ENCODE measurements around the gene LLPH. TPM values are rescaled to one million over a fixed set of nuclear protein-coding genes. Genes with fewer than 3 reads are reported as not detected.

The LLPH gene
- total RNA-seq, 1 experiment from 2014 or later, result 31.5 TPM

DNA sequence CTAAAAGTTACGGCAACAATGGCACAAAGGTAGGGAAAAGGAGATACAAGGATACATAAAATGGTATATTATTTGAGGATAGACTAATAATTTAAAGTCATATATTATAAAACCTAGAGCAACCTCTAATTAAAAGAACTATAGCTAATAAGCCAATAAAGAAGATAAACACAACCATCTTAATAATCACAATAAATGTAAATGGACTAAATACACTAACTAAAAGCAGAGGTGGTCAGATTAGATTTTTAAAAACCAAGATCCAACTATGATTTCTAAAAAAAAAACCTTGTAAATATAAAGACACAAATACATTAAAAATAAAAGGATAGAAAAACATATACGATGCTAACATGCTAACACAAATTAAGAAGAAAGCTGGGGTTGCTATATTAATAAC lies 10.7 kb upstream of the LLPH start (continued):
- TF ChIP-seq, protein P1, sequence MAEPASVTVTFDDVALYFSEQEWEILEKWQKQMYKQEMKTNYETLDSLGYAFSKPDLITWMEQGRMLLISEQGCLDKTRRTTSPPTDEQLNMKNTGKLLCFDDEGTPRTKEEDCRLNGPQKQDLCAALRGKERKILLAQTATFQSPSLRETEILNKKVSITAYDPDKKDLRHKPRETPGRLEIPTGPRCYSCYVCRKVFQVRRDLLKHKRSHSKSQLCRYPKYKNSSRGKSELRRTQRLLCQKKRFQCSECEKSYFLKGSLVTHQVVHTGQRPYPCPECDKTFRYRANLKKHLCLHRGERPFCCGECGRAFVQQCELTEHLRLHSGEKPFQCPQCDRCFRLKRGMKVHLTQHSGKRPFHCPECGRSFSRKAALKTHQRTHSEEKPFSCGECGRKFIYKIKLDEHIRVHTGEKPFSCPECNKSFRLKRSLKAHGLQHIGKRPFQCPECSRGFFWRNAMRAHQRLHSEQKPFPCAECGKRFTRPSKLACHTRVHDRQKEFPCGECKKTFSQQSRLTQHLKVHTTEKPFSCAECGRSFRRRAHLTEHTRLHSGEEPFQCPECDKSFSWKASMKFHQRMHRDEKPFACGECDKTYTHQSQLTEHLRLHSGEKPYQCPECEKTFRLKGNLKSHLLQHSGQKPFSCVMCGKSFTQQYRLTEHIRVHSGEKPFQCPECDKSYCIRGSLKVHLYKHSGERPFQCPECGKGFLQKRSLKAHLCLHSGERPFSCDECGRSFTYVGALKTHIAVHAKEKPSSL (CRISPR knock-in tag; conservative IDR thresholded peaks at IDR 0.05), result no peak
- TF ChIP-seq, protein P2, sequence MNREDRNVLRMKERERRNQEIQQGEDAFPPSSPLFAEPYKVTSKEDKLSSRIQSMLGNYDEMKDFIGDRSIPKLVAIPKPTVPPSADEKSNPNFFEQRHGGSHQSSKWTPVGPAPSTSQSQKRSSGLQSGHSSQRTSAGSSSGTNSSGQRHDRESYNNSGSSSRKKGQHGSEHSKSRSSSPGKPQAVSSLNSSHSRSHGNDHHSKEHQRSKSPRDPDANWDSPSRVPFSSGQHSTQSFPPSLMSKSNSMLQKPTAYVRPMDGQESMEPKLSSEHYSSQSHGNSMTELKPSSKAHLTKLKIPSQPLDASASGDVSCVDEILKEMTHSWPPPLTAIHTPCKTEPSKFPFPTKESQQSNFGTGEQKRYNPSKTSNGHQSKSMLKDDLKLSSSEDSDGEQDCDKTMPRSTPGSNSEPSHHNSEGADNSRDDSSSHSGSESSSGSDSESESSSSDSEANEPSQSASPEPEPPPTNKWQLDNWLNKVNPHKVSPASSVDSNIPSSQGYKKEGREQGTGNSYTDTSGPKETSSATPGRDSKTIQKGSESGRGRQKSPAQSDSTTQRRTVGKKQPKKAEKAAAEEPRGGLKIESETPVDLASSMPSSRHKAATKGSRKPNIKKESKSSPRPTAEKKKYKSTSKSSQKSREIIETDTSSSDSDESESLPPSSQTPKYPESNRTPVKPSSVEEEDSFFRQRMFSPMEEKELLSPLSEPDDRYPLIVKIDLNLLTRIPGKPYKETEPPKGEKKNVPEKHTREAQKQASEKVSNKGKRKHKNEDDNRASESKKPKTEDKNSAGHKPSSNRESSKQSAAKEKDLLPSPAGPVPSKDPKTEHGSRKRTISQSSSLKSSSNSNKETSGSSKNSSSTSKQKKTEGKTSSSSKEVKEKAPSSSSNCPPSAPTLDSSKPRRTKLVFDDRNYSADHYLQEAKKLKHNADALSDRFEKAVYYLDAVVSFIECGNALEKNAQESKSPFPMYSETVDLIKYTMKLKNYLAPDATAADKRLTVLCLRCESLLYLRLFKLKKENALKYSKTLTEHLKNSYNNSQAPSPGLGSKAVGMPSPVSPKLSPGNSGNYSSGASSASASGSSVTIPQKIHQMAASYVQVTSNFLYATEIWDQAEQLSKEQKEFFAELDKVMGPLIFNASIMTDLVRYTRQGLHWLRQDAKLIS (CRISPR knock-in tag; IDR thresholded peaks at IDR 0.05; ENCODE audit: borderline replicate concordance), result no peak
- TF ChIP-seq MYBL2 (CRISPR knock-in tag; IDR thresholded peaks at IDR 0.05), result no peak
- TF ChIP-seq ZNF317 (CRISPR knock-in tag; IDR thresholded peaks at IDR 0.05; ENCODE audit: borderline replicate concordance, low read depth), result no peak

DNA sequence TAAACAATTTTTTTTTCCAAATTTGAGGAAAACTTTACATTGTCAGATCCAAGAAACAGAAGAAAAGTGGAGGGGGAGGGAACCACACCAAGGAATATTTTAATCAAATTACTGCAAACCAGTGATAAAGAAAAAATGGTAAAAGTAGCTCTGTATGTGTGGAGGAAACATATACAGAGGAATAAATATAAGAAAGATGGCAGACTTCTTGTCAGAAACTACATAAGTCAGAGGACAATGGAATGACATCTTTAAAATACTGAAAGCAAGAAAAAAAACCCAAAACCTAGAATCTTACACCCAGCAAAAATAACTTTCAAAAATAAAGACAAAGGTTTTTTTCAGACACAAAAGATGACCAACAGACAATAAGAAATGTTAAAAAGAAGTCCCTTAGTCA lies 10.2 kb upstream of the LLPH start:
- Mint-ChIP-seq H3K4me1 (peaks cover 11% of the 10 kb centered on the region), H3K36me3 (peaks cover 51% of the 10 kb centered on the region), H3K4me3 (no peak overlapping the region), H3K27me3 (ENCODE audit: low read depth) (no peaks in the 10 kb centered on the region; the same call in 1 of the 2 replicates), H3K9me3 (peaks cover 37% of the 10 kb centered on the region), H3K27ac (no peak overlapping the region)
- ChIA-PET CTCF (no interaction called here), POLR2A (no interaction called here)
- ATAC-seq (no peak), DNase-seq (ENCODE audit: low spot score) (no peak)
- TF ChIP-seq ZNF671 (CRISPR knock-in tag; IDR thresholded peaks at IDR 0.05), result no peak
- no peak for TF ChIP-seq NFYB (CRISPR knock-in tag; conservative IDR thresholded peaks at IDR 0.05; ENCODE audit: low read depth)
- TF ChIP-seq NR1H2 (CRISPR knock-in tag; IDR thresholded peaks at IDR 0.05), result no peak
- TF ChIP-seq ZNF317 (CRISPR knock-in tag; IDR thresholded peaks at IDR 0.05; ENCODE audit: borderline replicate concordance, low read depth), result peak; percentile 93
- TF ChIP-seq GABPB1 (CRISPR knock-in tag; IDR thresholded peaks at IDR 0.05), result no peak
- TF ChIP-seq TP53 (CRISPR knock-in tag; IDR thresholded peaks at IDR 0.05), result no peak
- no peak for TF ChIP-seq FOXP1 (CRISPR knock-in tag; IDR thresholded peaks at IDR 0.05; ENCODE audit: borderline replicate concordance)

DNA sequence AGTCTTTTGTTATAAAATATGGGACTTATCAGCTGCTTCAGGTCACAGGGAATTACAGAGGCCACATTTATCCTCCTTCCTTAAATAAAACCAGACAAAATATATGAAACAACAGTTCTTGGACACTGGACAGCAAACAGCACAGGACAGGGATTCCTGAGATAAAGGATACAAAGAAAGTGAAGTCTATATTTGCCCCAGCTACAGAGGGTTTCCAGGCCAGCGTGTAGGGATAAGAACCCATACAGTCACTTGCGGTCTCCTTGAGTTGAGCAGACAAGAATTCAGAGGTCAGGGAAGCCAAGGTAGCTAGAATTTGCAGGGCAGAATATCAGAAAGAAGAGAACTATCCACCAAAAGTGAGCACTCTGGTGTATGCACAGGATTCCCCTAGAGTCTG lies 8.8 kb upstream of the LLPH start:
- TF ChIP-seq, protein P3, sequence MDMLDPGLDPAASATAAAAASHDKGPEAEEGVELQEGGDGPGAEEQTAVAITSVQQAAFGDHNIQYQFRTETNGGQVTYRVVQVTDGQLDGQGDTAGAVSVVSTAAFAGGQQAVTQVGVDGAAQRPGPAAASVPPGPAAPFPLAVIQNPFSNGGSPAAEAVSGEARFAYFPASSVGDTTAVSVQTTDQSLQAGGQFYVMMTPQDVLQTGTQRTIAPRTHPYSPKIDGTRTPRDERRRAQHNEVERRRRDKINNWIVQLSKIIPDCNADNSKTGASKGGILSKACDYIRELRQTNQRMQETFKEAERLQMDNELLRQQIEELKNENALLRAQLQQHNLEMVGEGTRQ (CRISPR knock-in tag; IDR thresholded peaks at IDR 0.05), result no peak
- TF ChIP-seq EMX1 (CRISPR knock-in tag; IDR thresholded peaks at IDR 0.05) (no peak), ATF1 (CRISPR knock-in tag; IDR thresholded peaks at IDR 0.05) (no peak), ETV6 (CRISPR knock-in tag; IDR thresholded peaks at IDR 0.05) (no peak), ZNF263 (CRISPR knock-in tag; IDR thresholded peaks at IDR 0.05; ENCODE audit: low read depth) (no peak), ZBTB21 (CRISPR knock-in tag; IDR thresholded peaks at IDR 0.05; ENCODE audit: borderline replicate concordance) (no peak), SMAD3 (CRISPR knock-in tag; IDR thresholded peaks at IDR 0.05; ENCODE audit: borderline replicate concordance) (no peak), KAT7 (CRISPR knock-in tag; IDR thresholded peaks at IDR 0.05; ENCODE audit: borderline replicate concordance) (no peak), PRRX2 (CRISPR knock-in tag; IDR thresholded peaks at IDR 0.05) (no peak), ZNF121 (CRISPR knock-in tag; IDR thresholded peaks at IDR 0.05) (no peak), RELA (CRISPR knock-in tag; IDR thresholded peaks at IDR 0.05; ENCODE audit: borderline replicate concordance) (no peak), TEAD4 (CRISPR knock-in tag; IDR thresholded peaks at IDR 0.05) (no peak)
- TF ChIP-seq, protein P4, sequence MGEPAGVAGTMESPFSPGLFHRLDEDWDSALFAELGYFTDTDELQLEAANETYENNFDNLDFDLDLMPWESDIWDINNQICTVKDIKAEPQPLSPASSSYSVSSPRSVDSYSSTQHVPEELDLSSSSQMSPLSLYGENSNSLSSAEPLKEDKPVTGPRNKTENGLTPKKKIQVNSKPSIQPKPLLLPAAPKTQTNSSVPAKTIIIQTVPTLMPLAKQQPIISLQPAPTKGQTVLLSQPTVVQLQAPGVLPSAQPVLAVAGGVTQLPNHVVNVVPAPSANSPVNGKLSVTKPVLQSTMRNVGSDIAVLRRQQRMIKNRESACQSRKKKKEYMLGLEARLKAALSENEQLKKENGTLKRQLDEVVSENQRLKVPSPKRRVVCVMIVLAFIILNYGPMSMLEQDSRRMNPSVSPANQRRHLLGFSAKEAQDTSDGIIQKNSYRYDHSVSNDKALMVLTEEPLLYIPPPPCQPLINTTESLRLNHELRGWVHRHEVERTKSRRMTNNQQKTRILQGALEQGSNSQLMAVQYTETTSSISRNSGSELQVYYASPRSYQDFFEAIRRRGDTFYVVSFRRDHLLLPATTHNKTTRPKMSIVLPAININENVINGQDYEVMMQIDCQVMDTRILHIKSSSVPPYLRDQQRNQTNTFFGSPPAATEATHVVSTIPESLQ (CRISPR knock-in tag; IDR thresholded peaks at IDR 0.05), result no peak
- H3K36me3 Mint-ChIP-seq, result peaks cover 51% of the 10 kb centered on the region
- H3K9me3 Mint-ChIP-seq, result peaks cover 37% of the 10 kb centered on the region
- no peak for DNase-seq (ENCODE audit: low spot score)
- no peak for ATAC-seq
- no peak overlapping the region for H3K27ac Mint-ChIP-seq
- POLR2A ChIA-PET, result no interaction called here
- no peaks in the 10 kb centered on the region for H3K4me1 Mint-ChIP-seq
- CTCF ChIA-PET, result no interaction called here
- no peaks in the 10 kb centered on the region; the same call in 1 of the 2 replicates for H3K27me3 Mint-ChIP-seq (ENCODE audit: low read depth)
- no peak overlapping the region for H3K4me3 Mint-ChIP-seq

All from WTC11 (cell line).